Measurements from ENCODE around the gene UBE2E2.

GRCh38 chr3:23201154-23201838 is 1.8 kb upstream of the UBE2E2 start:
- TF ChIP-seq SUZ12 (IDR thresholded peaks at IDR 0.05; ENCODE audit: extremely low read depth, insufficient read depth, insufficient read length) (no peak), ZNF274 (IDR thresholded peaks at IDR 0.05; ENCODE audit: low read depth, low read length) (no peak), YY1 (IDR thresholded peaks at IDR 0.05; ENCODE audit: insufficient read depth, insufficient read length) (no peak)

Measured in NT2/D1 (cell line).